Activated T-cell treated with anti-CD3 and anti-CD28 coated beads, Interleukin-2, amount 50 U/mL, for 48 hours (primary cell): Measurements from ENCODE around the gene ARHGEF40.

Experiments
- DNase-seq, 2 experiments: peaks; one replicate each; pipeline ENCODE4 v3.0.0-alpha.2; 2020

The ARHGEF40 gene

DNA sequence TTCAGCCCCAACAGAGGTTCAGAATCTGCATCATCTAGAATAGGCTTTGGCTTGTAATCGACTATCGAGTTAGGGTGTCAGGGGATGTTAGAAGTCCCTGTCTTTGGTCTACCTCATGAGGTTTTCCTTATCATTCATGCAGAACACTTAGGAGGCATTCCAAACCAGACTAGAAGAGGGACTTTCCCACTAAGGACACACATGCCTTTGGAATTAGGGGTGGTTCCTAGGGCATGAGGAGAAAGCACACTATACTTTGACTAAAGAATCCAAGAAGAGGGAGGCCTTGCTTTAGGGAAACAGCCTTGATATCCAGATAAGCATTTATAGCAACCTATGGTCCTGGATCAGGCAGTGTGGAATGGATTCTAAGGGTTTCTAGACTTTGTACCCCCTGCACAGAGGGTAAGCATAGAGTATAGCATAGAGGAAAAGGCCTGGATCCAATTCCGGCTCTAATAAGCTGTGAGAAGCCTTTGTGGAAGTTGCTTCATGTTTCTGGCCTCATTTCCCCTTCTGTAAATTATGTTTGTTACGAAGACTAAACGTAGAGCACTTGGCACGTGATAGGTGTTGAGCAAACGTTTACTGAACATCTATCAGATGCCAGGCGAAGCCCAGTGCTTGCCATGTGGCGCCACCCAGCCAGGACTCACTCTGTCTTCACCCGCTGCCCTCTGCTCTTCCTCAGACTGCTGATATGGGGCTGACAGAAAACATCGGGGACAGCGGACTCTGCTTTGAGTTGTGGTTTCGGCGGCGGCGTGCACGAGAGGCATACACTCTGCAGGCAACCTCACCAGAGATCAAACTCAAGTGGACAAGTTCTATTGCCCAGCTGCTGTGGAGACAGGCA lies 15.1 kb downstream of the ARHGEF40 start:
- no peak for DNase-seq

DNA sequence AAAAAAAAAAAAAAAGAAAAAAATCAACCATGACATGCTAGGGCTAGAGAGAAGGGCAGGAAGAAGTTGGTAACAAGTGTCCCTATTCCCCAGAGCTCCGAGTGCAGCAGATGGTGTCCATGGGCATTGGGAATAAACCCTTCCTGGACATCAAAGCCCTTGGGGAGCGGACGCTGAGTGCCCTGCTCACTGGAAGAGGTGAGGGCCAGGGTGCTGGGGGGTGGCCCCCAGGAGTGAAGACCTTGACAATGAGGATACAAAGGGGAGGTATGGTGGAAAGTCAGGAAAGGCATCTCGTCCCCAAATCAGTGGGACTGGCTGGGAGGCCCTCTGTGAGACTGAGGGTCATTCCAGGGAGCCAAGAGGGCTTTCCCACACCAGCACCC lies 16.8 kb downstream of the ARHGEF40 start:
- DNase-seq, result no peak

DNA sequence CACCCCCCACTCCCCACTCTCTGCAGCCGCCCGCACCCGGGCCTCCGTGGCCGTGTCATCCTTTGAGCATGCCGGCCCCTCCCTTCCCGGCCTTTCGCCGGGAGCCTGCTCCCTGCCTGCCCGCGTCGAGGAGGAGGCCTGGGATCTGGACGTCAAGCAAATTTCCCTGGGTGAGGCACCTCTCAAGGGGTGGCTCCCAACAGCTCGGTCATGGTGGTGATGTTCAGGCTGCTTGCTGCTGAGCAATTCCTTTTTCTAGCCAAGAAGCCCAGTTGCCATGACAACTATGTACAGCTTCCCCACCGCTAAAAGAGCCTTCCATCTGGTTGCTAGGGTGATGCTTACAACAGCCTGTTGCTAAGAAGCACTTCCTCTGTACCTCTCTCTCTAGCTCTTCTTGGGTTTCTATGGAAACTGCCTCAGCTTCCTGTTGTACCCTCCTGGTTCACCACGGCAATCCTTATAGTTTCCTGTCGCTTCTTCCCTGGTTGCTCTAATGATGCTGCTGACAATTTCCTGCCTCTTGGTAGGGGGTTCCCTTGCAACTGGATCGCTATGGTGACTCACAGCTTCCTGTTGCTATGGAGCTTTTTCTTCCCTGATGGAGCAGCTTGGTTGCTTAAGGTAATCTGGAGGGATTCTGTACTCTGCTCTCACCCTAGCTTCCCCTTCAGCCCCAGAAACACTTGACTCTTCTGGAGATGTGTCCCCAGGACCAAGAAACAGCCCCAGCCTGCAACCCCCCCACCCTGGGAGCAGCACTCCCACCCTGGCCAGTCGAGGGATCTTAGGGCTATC lies 17.4 kb downstream of the ARHGEF40 start:
- DNase-seq, result peak in 1 of 2 experiments; percentile 35

DNA sequence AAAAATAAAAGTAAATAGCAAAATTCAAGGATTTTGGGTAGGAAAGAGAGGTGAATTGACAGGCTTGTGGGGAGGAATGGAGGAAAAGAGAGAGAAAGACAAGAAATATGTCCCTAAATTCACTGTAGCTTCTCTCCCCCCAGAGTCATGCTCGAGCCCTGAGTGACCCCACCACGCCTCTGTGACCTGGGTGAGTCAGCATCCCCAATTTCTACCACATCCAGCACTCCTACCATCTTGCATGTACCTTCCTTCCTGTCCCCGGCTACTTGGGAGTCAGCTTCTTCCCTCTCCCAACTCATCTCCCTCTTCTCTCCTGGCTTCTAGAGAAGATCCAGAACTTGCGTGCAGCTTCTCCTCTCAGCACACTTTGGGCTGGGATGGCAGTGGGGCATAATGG lies 18.6 kb downstream of the ARHGEF40 start:
- no peak for DNase-seq

DNA sequence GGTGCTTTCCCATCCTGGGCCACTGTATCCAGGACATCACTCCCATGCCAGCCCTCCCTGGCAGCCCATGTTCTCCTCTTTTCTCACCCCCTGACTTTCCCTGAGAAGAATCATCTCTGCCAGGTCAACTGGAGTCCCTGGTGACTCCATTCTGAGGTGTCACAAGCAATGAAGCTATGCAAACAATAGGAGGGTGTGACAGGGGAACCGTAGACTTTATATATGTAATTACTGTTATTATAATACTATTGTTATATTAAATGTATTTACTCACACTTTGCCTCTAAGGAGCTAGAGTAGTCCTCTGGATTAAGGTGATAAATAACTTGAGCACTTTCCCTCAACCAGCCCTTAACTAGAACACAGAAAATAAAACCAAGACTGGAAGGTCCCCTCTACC lies 19.2 kb downstream of the ARHGEF40 start:
- no peak for DNase-seq

DNA sequence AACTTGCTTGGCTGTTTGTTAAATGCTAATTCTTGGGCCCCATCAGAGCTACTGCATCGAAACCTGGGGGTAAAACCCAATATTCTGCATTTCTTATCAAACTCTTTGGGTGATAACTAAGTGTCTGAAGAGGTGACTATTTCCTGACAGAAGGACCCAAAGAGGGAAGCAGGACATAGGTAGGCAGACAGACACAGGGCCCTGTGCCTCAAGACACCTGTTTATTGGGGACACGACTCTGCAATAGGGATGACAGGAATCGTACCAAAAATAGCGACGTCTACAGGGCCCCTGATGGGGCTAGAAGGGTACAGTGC lies 19.7 kb downstream of the ARHGEF40 start:
- no peak for DNase-seq

DNA sequence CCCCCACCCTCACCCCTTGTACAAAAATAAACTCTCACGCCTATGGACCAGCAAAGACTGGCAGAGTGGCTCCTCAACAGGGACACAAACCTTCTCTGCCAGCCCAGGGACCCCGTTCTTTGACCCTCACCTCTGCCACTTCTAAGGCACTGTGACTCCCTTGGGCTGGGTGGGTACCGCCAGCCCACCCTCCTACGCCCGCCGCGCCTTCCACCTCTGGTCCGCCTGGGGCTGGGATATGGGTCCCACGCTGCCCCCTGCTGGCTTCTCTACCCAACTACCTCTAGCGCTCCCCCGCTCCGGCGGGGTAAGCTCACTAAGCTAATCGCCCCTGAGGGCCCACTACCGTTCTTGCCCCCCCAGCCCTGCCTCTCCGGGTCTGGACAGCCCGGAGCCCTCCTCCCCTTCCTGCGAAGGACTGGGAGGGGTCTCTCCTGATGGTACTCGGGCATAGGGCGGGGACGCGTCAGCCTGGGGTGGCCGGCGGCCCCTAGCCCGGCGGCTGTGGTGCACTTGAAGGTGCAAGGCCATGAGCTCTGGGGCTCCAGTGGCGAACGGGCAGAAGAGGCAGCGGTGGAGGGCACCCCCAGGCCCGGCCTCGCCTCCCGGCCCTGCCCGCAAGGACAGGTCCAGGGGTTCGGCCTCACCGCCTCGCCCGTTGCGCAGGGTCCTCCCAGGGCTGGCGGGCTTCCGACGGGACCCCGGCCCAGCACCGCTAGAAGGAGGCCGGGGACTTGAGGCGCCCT lies 20.3 kb downstream of the ARHGEF40 start:
- peak; percentile 62 to 68 for DNase-seq

DNA sequence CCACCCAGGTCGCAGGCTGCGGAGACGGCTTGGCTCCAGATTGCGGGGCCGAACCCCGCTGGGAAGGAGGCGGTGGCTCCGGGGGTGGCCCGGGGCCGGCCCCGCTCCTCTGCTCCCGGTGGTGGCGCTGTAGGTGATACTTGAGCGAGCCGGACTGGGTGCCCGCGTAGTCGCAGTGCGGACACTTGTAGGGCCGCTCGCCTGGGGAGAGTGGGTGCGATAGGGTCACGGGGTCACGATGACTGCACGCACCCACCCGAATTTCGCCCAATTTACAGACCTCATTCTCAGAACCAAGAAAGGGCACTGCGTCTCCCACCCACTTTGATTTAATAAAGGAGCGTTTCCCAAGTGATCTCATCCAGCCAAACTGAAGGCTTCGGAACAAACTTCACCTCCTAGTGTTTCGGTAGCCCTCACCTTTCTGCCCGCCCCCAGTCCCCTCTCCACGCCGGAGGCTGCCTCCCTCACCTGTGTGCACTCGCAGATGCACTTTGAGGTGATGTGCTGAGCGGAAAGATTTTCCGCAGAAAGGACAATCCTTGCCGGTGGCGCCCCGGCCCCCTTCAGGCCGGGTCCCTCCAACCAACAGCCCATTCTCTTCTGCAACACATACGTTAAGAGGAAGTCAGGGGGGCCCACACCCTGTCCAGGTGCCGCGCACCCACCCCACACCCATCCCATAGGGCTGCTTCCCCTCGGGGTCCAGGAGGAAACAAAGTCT lies 21.0 kb downstream of the ARHGEF40 start:
- DNase-seq, result no peak

DNA sequence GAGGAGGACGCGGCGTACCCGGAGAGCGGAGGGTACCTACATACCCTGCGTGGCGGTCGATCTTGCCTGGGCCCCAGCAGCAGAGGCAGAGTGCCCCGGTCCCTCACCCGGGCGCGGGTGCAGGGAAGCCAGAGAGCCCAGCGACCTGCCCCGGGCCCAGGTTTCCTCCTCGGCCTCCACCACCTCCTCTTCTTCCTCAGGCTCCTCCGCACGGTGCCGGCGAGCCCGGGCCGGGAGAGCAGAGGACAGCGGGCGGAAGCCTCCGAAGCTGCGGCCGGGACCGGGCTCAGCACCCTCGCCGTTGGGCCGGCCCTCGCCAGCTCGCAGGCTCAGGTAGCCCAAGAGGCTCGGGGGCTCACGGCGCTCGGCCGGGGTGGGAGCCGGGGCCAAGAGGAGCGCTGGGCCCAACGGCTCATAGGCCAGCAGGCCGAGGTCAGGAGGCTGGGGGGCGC lies 21.7 kb downstream of the ARHGEF40 start:
- DNase-seq, result no peak

DNA sequence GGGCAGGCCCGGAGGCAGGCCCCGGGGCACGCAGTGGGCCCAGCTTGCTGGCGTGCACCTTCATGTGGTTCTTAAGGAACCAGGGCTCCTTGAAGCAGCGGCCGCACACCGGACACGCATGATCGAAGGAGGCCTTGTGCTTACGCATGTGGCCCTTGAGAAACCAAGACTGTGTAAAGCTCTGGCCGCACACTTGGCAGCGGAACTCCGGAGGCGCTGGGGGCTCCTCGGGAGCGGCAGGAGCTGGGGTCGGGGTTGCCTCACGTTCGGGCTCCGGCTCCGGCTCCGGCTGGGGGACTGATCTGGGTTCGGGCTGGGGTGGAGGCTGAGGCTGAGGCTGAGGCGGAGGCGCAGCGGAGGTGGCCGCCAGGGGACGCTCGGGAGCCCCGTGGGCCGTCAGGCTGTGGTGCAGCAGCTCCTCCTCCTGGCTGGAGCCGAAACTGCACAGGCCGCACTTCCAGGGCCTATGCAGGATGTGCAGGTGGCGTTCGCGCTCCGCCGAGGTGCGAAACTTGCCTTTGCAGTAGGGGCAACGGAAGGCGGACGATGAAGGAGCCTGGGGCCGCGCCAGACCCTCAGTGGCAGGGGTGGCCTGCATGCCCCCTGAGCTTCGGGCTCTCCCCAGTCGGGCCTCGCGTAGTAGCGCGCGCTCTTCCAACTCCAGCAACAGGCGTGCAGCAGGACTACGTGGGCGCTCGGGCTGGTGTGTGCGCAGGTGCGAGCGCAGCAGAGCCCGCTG lies 22.3 kb downstream of the ARHGEF40 start:
- DNase-seq, result peak; percentile 93 to 96

DNA sequence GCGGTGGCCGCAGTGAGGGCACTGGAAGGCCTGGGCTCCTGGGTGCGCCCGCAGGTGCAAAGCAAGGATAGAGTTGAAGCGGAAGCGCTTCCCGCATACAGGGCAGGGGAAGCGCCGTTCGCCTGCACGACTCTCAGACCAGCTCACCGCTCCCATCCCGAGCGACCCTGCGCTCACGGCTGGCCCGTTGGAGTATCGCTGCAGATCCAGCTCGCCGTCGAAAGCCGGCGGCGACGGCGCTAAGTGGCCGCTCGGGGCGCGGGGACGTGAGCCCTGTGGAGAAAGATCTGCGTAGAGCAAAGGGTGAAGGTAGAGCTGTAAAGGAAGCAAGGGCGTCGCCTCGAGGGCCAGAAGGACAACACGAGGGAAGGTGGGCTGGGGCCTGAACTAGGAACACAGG lies 22.9 kb downstream of the ARHGEF40 start:
- DNase-seq, result no peak

DNA sequence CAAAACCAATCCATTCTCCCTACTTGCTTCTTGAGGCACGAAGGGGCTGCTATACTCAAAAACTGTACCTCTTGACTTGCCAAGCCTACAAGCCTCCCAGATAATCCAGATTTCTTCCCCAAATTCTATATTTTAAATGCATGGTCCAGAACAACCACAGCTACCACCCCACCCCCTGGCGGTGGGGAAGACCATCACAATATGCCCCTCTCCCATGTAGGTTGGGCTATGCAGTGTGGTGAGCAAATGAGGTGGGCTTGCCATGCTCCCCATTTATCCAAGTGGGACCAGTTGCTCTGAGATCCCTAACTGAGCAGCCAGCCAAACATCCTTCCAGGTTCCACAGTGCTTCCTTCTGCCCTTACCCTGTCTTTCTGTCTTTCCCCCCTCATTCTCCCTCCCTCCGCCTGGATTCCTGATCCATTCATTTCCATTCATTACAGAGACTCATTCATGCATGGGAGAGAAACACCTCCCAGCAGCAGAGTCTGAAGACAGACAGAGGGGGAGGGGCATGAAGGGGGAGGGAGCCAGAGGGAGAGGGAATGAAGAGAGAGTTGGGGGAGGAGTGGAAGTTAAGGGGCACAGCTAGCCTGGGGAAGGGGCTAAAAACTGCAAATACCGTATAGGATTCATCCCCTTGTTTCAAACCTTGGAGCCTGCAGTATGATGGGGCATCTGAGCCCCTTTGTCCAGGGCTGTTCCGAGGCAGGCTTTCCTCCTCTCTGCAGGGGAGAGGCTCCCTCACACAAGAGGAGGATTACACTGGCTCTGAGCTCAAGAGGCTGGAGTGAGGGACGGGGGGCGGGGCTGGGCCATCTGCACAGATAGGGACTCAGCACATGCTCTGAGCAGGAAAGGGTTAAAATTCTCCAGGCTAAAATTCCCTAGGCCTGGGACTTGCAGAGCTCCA lies 23.9 kb downstream of the ARHGEF40 start:
- no peak for DNase-seq

DNA sequence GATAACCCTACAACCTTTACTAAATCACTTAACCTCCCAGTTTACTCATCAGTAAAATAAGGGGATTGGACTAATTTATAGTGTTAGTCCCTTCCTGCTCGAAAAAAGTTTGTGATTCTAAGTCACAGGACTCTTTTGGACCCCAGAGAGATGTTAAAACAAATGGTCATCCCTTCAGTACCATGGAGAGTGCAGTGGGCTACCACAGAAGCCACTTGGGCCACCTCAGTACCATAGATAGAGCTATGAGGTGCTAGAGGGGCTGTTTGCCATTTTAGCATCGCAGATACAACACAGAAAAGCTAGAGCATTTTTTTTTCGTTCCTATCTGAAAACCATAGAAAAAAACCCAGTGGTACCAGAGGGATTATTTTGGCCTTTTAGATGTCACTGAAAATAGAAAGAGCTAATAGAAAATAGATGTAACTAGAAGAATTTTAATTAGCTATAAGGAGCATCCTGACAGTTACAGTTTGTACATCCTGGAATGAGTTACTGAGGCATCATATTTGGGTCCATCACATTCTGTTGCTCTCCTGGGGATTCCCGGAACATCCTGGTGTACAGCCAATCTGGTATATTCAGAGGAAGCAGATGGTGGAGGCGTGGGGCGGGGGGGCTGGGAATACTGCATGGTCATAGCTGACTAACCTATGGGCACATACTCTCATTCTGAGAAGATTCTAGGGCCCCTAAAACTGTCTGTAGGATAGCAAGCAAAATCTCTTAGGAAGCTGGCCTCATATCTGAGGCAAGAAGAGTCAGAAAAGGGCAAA lies 25.5 kb downstream of the ARHGEF40 start:
- no peak for DNase-seq

DNA sequence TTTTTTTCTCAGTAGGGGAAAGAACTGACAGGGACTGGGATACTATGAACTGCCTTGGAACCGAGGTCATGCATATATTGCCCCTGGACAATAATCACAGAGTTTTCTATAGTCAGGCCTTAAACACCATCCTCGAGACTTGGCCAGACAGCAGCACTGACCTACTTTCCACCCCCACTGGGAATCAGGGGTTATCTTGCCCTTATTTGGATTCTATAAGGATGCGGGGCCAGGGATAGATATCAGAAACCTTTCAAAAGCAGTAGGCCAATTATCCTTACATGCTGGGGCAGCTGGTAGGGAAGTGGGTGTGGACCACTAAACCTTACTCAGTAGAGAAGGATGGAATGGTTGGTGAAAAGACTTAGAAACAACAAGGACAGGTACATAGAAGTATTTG lies 26.3 kb downstream of the ARHGEF40 start:
- DNase-seq, result no peak

DNA sequence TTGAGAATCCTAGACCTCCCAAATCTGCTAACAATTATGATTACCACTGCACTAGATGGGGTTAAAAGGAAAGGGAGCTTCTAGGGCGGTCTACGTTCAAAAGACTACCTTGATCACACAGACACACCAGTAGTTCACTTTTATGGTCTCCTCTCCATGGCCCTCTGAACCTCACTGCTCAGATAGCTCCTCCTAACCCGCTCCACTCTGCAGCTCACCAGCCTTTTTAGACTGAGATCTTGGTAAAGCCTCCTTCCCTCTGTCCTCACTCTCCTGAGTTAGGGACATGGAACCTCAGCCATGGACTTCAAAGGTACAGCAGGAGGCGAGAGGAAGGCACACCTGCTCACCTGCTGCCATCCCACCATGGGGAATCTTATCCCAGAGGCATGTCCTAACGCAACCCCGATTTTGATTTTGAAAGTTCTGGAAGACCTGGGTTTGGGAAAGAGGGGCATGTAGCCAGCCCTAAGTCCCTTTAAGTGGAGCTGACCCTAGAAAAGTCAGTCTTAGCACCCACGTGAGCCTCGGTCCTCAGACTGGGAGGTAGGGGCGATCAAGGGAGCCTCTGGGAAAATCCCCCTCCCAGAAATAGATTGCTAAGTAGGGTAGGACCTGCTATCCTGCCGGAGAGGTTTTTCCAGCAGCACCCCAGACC lies 27.0 kb downstream of the ARHGEF40 start:
- no peak for DNase-seq

DNA sequence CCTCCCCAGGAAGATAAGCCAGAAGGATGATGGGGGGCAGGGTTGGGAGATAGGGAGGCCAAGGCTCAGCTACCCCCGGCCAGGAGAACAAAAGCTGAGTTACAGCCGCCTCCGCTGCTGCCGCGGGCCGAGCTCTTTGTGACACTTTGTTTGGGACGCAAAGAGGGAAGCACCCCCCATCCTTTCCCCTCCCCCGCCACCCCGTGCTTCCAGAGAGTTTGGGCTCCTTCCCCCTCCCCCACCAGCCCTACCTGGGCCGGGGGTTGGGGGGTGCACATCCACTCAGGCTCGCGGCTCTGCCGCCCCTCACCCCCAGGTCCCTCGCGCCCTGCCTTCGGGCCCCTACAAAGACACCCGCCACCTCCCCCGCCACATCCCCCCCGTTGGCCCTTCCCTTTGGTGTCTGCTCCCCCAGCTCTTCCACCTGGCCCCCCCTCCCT lies 27.6 kb downstream of the ARHGEF40 start:
- no peak for DNase-seq

DNA sequence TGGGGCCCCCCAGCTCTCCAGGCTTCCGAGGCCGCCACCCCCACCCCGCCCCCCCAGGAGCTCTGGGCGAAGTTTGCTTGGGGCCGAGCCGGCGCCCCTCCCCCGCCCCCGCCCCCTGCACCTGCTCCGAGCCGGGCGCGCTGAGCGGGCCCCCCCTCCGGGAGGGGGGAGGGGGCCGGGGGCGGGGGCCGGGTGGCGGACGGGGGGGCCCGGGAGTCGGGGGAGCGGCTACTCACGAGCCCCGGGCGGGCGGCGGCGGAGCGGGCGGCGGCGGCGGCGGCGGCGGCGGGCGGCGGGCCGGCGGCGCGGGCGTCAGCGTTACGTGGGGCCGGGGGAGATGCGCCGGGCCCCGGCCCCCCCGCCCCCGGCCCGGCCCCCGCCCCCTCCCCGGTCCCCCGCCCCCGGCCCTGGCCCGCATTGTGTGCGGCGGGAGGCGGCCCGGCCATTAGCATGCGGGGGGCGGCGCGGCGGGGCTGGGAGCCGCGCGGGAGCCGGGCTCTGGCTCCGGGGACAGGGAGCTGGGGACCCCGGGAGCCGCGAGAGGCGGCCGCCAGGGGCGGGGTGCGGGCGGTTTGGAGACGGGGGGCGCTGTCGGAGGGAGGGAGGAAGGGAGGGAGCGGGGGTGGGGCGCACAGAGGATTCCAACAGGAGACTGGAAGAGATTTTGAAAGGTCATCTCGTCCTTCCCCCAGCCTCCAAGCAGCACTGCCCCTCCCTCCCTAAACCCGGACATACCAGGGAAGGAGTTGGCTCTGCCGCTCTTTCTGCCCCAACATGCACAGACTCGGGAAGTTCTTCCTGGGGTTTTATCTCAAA lies 28.2 kb downstream of the ARHGEF40 start, which contains the start of gene ZNF219:
Gene ZNF219 (minus strand): TSS at position 580 of the 816 bp plus-strand sequence. CDS start 5,064 bp downstream, outside the sequence.
- DNase-seq, result peak; percentile 34 to 53

DNA sequence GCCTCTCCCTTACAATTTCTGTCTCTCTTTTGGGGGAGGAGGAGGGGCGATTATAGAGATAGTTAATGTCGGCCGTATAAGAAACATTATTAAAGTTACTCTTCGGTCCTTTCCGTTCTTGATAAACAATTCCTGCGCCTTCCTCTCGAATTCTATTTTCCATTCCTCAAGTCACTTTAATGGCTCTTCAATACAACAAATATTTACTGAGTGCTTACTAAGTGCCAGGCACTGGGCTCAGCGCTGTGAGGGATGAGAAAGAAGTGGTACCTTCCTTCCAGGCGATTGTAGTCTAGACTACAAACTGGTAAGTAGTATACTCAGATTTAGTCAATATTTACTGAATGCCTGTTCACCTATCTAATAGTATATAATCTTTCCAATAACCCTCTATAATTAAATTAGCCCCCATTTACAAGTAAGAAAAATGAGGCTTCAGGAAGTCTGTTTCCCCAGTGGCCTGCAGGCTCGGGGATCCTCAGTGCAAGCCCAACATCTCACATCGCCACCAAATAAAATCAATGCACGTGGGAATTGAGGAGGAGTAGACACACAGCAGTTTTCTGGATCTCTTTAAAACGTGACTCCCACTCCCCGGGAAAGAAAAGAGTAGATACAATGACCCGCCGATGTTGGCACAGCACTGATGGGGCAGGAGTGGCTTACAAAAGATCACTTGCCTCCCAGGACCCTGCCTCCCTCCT lies 28.9 kb downstream of the ARHGEF40 start:
- no peak for DNase-seq
